Loucy (cell line): ENCODE results near the gene LIN9.

Experiments used
- H2AFZ ChIP-seq: fragments of 200-600 bp; sonication (generic); 2 replicates; pipeline ENCODE4 v1.6.0; 2016; ENCODE audit warnings: antibody characterized with exemption, mild to moderate bottlenecking, low read length, moderate library complexity
- H3F3A ChIP-seq: fragments of 200-600 bp; 2 replicates; pipeline ENCODE4 v1.6.0; 2016; ENCODE audit warnings: antibody characterized with exemption, low read depth, mild to moderate bottlenecking
- H3K27me3 ChIP-seq: fragments of 200-600 bp; sonication (generic); 2 replicates; pipeline ENCODE4 v1.6.1; 2014; ENCODE audit warnings: low read length, mild to moderate bottlenecking; ENCODE audit not compliant: insufficient read depth, poor library complexity, severe bottlenecking
- H3K36me3 ChIP-seq: fragments of 200-600 bp; sonication (generic); 2 replicates; pipeline ENCODE4 v1.6.1; 2016; ENCODE audit warnings: low read length; ENCODE audit not compliant: insufficient read depth
- H3K4me1 ChIP-seq: fragments of 200-600 bp; sonication (generic); 2 replicates; pipeline ENCODE4 v1.5.1; 2014; ENCODE audit warnings: low read length, mild to moderate bottlenecking; ENCODE audit not compliant: insufficient read depth, poor library complexity, severe bottlenecking
- H3K4me2 ChIP-seq: fragments of 200-600 bp; sonication (generic); 2 replicates; pipeline ENCODE4 v1.6.0; 2014; ENCODE audit warnings: antibody characterized with exemption, low read length, low read depth, mild to moderate bottlenecking; ENCODE audit not compliant: poor library complexity, severe bottlenecking
- H3K4me3 ChIP-seq: fragments of 200-600 bp; sonication (generic); 2 replicates; pipeline ENCODE4 v1.5.1; 2014; ENCODE audit warnings: low read length, mild to moderate bottlenecking, mixed read lengths; ENCODE audit not compliant: poor library complexity, severe bottlenecking
- H3K79me2 ChIP-seq: fragments of 200-600 bp; sonication (generic); 2 replicates; pipeline ENCODE4 v1.6.1; 2014; ENCODE audit warnings: low read length; ENCODE audit not compliant: insufficient read depth
- H3K9ac ChIP-seq: fragments of 200-600 bp; sonication (generic); 2 replicates; pipeline ENCODE4 v1.6.0; 2014; ENCODE audit warnings: mild to moderate bottlenecking, low read depth, low read length, moderate library complexity; ENCODE audit not compliant: poor library complexity, severe bottlenecking
- H3K9me2 ChIP-seq: fragments of 200-600 bp; sonication (generic); replicated peaks from 2 replicates; pipeline ENCODE4 v1.6.1; 2016; ENCODE audit warnings: low read depth, low read length, mixed read lengths
- H3K9me3 ChIP-seq: fragments of 200-600 bp; sonication (generic); 2 replicates; pipeline ENCODE4 v1.6.1; 2014; ENCODE audit warnings: mild to moderate bottlenecking, antibody characterized with exemption, low read length, low read depth; ENCODE audit not compliant: insufficient read depth
- H4K20me1 ChIP-seq: fragments of 200-600 bp; sonication (generic); 2 replicates; pipeline ENCODE4 v1.6.0; 2014; ENCODE audit warnings: antibody characterized with exemption, low read length, mild to moderate bottlenecking; ENCODE audit not compliant: insufficient read depth, poor library complexity, severe bottlenecking
- EZH2phosphoT487 ChIP-seq: fragments of 200-600 bp; IDR thresholded peaks from 2 replicates; pipeline ENCODE4 v1.6.1; 2018; ENCODE audit warnings: antibody characterized with exemption, mild to moderate bottlenecking, moderate library complexity, borderline replicate concordance
- TF ChIP-seq, protein P1 (sequence below): fragments of 200-600 bp; sonication (generic); conservative IDR thresholded peaks from 2 replicates; pipeline ENCODE4 v1.5.1; 2014; ENCODE audit warnings: mild to moderate bottlenecking, antibody characterized with exemption, low read length

Gene LIN9

DNA sequence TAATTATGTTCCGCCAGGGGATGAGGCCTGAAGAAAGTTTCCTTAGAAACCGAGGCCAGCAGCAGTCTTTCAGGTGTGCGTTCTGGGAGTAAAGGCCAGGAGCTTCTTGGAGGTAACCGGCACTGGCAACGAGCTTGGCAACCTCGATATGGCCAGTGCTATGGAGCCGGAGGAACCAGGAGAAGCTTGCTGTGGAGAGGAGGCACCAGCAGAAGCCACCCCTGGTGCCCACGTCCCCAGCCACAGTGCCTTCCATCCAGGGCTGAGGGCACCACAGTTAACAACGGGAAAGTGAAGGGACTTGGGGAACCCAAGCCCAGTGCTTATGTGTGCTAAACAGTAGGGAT lies 41.5 kb upstream of the LIN9 start:
- Histone ChIP-seq H2AFZ (0 out of 2 replicates have a peak overlapping the region, but pooled peaks have one; percentile 25), H3K4me1 (peaks cover 61% of the 10 kb centered on the region), H3K4me3 (peak overlapping the region; percentile 60), H3K27me3 (no peaks in the 10 kb centered on the region), H3F3A (peaks cover 12% of the 10 kb centered on the region), H3K9me2 (no peaks in the 10 kb centered on the region), H3K4me2 (peak overlapping the region; percentile 71), H4K20me1 (no peaks in the 10 kb centered on the region), H3K9me3 (no peaks in the 10 kb centered on the region), H3K79me2 (no peaks in the 10 kb centered on the region), H3K36me3 (peaks cover 3% of the 10 kb centered on the region; the same call in 1 of the 2 replicates), H3K9ac (peak overlapping the region; percentile 72)
- TF ChIP-seq, protein P1, sequence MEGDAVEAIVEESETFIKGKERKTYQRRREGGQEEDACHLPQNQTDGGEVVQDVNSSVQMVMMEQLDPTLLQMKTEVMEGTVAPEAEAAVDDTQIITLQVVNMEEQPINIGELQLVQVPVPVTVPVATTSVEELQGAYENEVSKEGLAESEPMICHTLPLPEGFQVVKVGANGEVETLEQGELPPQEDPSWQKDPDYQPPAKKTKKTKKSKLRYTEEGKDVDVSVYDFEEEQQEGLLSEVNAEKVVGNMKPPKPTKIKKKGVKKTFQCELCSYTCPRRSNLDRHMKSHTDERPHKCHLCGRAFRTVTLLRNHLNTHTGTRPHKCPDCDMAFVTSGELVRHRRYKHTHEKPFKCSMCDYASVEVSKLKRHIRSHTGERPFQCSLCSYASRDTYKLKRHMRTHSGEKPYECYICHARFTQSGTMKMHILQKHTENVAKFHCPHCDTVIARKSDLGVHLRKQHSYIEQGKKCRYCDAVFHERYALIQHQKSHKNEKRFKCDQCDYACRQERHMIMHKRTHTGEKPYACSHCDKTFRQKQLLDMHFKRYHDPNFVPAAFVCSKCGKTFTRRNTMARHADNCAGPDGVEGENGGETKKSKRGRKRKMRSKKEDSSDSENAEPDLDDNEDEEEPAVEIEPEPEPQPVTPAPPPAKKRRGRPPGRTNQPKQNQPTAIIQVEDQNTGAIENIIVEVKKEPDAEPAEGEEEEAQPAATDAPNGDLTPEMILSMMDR = no peak
- no peak for TF ChIP-seq EZH2phosphoT487

DNA sequence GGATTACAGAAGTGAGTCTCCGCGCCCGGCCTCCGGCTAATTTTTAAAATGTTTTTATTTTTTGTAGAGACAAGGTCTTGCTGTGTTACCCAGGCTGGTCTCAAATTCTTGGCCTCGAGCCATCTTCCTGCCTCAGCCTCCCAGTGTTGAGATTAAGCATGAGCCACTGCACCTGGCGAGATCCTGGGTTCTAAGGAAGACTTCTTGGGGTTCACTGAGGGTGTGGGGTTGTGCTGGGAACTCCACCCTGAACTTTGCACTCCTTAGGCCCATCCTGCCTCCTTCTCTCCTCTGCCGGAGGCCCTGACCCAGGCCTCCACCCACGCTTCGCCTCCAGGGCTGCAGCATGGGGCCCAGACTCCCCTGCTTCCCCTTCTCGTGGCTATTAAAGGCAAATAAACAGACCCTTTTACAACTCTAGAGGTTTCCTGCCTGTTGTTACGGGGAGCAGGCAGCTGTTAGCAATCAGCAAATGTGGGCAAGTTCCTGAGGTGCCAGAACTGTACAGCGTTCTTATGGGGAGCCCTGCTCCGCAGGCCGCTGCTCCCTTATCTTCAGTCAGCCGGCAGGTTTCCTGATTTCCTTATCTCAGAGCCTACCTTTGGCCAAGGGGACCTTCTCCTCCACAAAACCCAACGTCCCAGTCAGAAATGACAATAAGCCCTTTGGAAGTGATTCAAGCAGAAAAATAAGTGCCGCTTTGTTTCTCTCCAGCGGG lies 41.0 kb upstream of the LIN9 start:
- H3K9me2 ChIP-seq = no peaks in the 10 kb centered on the region
- peak overlapping the region; percentile 60 for H3K4me3 ChIP-seq
- H3K9ac ChIP-seq = peak overlapping the region; percentile 72
- 0 out of 2 replicates have a peak overlapping the region, but pooled peaks have one; percentile 25 for H2AFZ ChIP-seq
- no peaks in the 10 kb centered on the region for H3K27me3 ChIP-seq
- H3K36me3 ChIP-seq = no peaks in the 10 kb centered on the region
- H3K4me2 ChIP-seq = peak overlapping the region; percentile 71
- H3K9me3 ChIP-seq = no peaks in the 10 kb centered on the region
- peaks cover 12% of the 10 kb centered on the region for H3F3A ChIP-seq
- H3K79me2 ChIP-seq = no peaks in the 10 kb centered on the region
- TF ChIP-seq, protein P1 = no peak
- TF ChIP-seq EZH2phosphoT487 = peak; percentile 19; the same call in 1 of the 2 replicates
- no peaks in the 10 kb centered on the region for H4K20me1 ChIP-seq
- H3K4me1 ChIP-seq = peaks cover 61% of the 10 kb centered on the region

DNA sequence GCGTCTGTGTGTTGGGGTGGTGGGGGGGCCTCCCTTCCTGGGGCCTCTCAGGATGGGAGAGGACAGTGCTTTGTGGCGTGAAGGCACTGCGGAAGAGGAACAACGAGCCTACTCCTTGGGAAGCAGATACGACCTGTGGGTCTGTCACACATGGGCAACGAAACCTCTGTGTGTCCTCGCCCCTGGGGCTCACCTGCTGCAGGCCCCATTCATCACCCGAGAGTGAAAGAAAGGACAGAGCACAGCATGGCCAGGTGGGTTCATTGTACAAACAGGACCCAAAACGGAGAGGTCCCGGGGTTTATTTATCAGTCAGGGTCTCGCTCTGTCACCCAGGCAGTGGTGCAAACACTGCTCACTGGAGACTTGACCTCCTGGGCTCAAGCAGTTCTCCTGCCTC lies 40.1 kb upstream of the LIN9 start:
- Histone ChIP-seq H3K4me2 (peak overlapping the region; percentile 71), H3K9ac (peak overlapping the region; percentile 72), H3K27me3 (no peaks in the 10 kb centered on the region), H3K79me2 (no peaks in the 10 kb centered on the region), H3K4me3 (peak overlapping the region; percentile 29), H2AFZ (no peak overlapping the region; the same call in 1 of the 2 replicates), H3K36me3 (no peaks in the 10 kb centered on the region), H4K20me1 (no peaks in the 10 kb centered on the region), H3K9me2 (no peaks in the 10 kb centered on the region), H3K4me1 (peaks cover 57% of the 10 kb centered on the region), H3K9me3 (no peaks in the 10 kb centered on the region), H3F3A (peaks cover 12% of the 10 kb centered on the region)
- TF ChIP-seq, protein P1 = no peak
- no peak for TF ChIP-seq EZH2phosphoT487
